Measurements from ENCODE around the gene TDRD7. TPM values are rescaled to one million over a fixed set of nuclear protein-coding genes. Genes with fewer than 3 reads are reported as not detected.

TDRD7 gene
- total RNA-seq, 1 donor from 2014 or later = 7.9 TPM

GRCh38 chr9:97478301-97478981, 66.5 kb downstream of the TDRD7 start:
- Histone ChIP-seq H3K4me1 (peaks cover 19% of the 10 kb centered on the region), H3K27me3 (ENCODE audit: low read depth) (no peaks in the 10 kb centered on the region), H3K4me3 (no peak overlapping the region), H3K9me3 (replicated peaks) (peaks cover 9% of the 10 kb centered on the region), H3K27ac (replicated peaks) (no peak overlapping the region), H3K36me3 (peaks cover 44% of the 10 kb centered on the region)
- intact Hi-C loops (cut with micrococcal nuclease) = no loop called here
- no peak for TF ChIP-seq CTCF (IDR thresholded peaks at IDR 0.05; ENCODE audit: borderline replicate concordance)
- DNase-seq = no peak

- Histone ChIP-seq H3K27me3 (ENCODE audit: low read depth) (no peaks in the 10 kb centered on the region), H3K36me3 (peaks cover 32% of the 10 kb centered on the region), H3K9me3 (replicated peaks) (peaks cover 9% of the 10 kb centered on the region), H3K27ac (replicated peaks) (no peak overlapping the region), H3K4me1 (peaks cover 15% of the 10 kb centered on the region), H3K4me3 (no peak overlapping the region)
- DNase-seq = no peak
- no peak for TF ChIP-seq CTCF (IDR thresholded peaks at IDR 0.05; ENCODE audit: borderline replicate concordance)
- intact Hi-C loops (cut with micrococcal nuclease) = no loop called here
Measured at GRCh38 chr9:97479496-97480159, 67.7 kb downstream of the TDRD7 start.

GRCh38 chr9:97480174-97480573, 68.3 kb downstream of the TDRD7 start:
- H3K27ac ChIP-seq (replicated peaks) = no peak overlapping the region
- intact Hi-C loops (cut with micrococcal nuclease) = no loop called here
- peaks cover 15% of the 10 kb centered on the region for H3K4me1 ChIP-seq
- TF ChIP-seq CTCF (IDR thresholded peaks at IDR 0.05; ENCODE audit: borderline replicate concordance) = no peak
- H3K36me3 ChIP-seq = peaks cover 28% of the 10 kb centered on the region
- no peak for DNase-seq
- H3K9me3 ChIP-seq (replicated peaks) = peaks cover 9% of the 10 kb centered on the region
- no peaks in the 10 kb centered on the region for H3K27me3 ChIP-seq (ENCODE audit: low read depth)
- no peak overlapping the region for H3K4me3 ChIP-seq

GRCh38 chr9:97480749-97481148, 68.9 kb downstream of the TDRD7 start:
- Histone ChIP-seq H3K36me3 (peaks cover 24% of the 10 kb centered on the region), H3K4me1 (peaks cover 15% of the 10 kb centered on the region), H3K4me3 (no peak overlapping the region), H3K27ac (replicated peaks) (no peak overlapping the region), H3K27me3 (ENCODE audit: low read depth) (no peaks in the 10 kb centered on the region), H3K9me3 (replicated peaks) (peaks cover 9% of the 10 kb centered on the region)
- intact Hi-C loops (cut with micrococcal nuclease) = no loop called here
- no peak for TF ChIP-seq CTCF (IDR thresholded peaks at IDR 0.05; ENCODE audit: borderline replicate concordance)
- no peak for DNase-seq

- H3K4me1 ChIP-seq = peaks cover 15% of the 10 kb centered on the region
- TF ChIP-seq CTCF (IDR thresholded peaks at IDR 0.05; ENCODE audit: borderline replicate concordance) = no peak
- no peaks in the 10 kb centered on the region for H3K27me3 ChIP-seq (ENCODE audit: low read depth)
- no peak overlapping the region for H3K27ac ChIP-seq (replicated peaks)
- H3K4me3 ChIP-seq = no peak overlapping the region
- intact Hi-C loops (cut with micrococcal nuclease) = no loop called here
- peaks cover 18% of the 10 kb centered on the region for H3K9me3 ChIP-seq (replicated peaks)
- H3K36me3 ChIP-seq = peaks cover 36% of the 10 kb centered on the region
- DNase-seq = no peak
Measured at GRCh38 chr9:97484134-97484533, 72.2 kb downstream of the TDRD7 start.
